Eye (tissue), 1 donor: ENCODE results near the gene ALX4.

Source experiments
- DNase-seq: peaks from one replicate; pipeline ENCODE4 v3.0.0-alpha.2; 2015

Gene ALX4

GRCh38 chr11:44266056-44266780 lies 43.7 kb downstream of the ALX4 start:
- DNase-seq: no peak

GRCh38 chr11:44264761-44265160 lies 45.2 kb downstream of the ALX4 start:
- no peak for DNase-seq

GRCh38 chr11:44264438-44264749 lies 45.5 kb downstream of the ALX4 start:
- no peak for DNase-seq

- DNase-seq: no peak
Observed at GRCh38 chr11:44263738-44264437, 46.1 kb downstream of the ALX4 start.

GRCh38 chr11:44261800-44262591 lies 47.9 kb downstream of the ALX4 start:
- no peak for DNase-seq

GRCh38 chr11:44260081-44260480 lies 49.9 kb downstream of the ALX4 start:
- peak; percentile 47 for DNase-seq

- no peak for DNase-seq
Observed at GRCh38 chr11:44258839-44259420, 51.0 kb downstream of the ALX4 start.

- no peak for DNase-seq
Observed at GRCh38 chr11:44258190-44258489, 51.8 kb downstream of the ALX4 start.

GRCh38 chr11:44257338-44258189 lies 52.4 kb downstream of the ALX4 start:
- no peak for DNase-seq

GRCh38 chr11:44256673-44257291 lies 53.2 kb downstream of the ALX4 start:
- DNase-seq: no peak

- DNase-seq: no peak
Observed at GRCh38 chr11:44255406-44256071, 54.4 kb downstream of the ALX4 start.

- no peak for DNase-seq
Observed at GRCh38 chr11:44252999-44253602, 56.8 kb downstream of the ALX4 start.

- no peak for DNase-seq
Observed at GRCh38 chr11:44250421-44250820, 59.5 kb downstream of the ALX4 start.

- no peak for DNase-seq
Observed at GRCh38 chr11:44248109-44248508, 61.8 kb downstream of the ALX4 start.

- DNase-seq: no peak
Observed at GRCh38 chr11:44247508-44247907, 62.4 kb downstream of the ALX4 start.

GRCh38 chr11:44246726-44247125 lies 63.2 kb downstream of the ALX4 start:
- no peak for DNase-seq

- DNase-seq: no peak
Observed at GRCh38 chr11:44244639-44245310, 65.2 kb downstream of the ALX4 start.

GRCh38 chr11:44243595-44244343 lies 66.2 kb downstream of the ALX4 start:
- DNase-seq: peak; percentile 75

- DNase-seq: peak; percentile 80
Observed at GRCh38 chr11:44243086-44243485, 66.9 kb downstream of the ALX4 start.

- DNase-seq: no peak
Observed at GRCh38 chr11:44241851-44242250, 68.1 kb downstream of the ALX4 start.
